HepG2 (cell line): ENCODE data around the gene VCPKMT. TPM values are rescaled to one million over a fixed set of nuclear protein-coding genes. Genes with fewer than 3 reads are reported as not detected.
A peak's percentile ranks its signal among the peaks of the same experiment; 100 is the strongest.

Experiments
- AKAP8 ChIP-seq: sonication (generic); formaldehyde crosslinking; IDR thresholded peaks from 2 replicates; pipeline ENCODE4 v1.5.1; 2020; ENCODE audit warnings: mild to moderate bottlenecking, missing genetic modification reagents
- CHCHD3 ChIP-seq: sonication (generic); formaldehyde crosslinking; IDR thresholded peaks from 2 replicates; pipeline ENCODE4 v1.8.0; 2022; ENCODE audit warnings: mild to moderate bottlenecking, missing genetic modification reagents, moderate library complexity
- GATAD2A ChIP-seq: IDR thresholded peaks from 2 replicates; pipeline ENCODE4 v1.6.1; 2016
- GFI1 ChIP-seq: sonication (generic); formaldehyde crosslinking; IDR thresholded peaks from 2 replicates; pipeline ENCODE4 v1.5.0; 2020; ENCODE audit warnings: missing genetic modification reagents, mild to moderate bottlenecking, borderline replicate concordance
- GPN1 ChIP-seq: sonication (generic); formaldehyde crosslinking; IDR thresholded peaks from 2 replicates; pipeline ENCODE4 v1.5.1; 2020; ENCODE audit warnings: missing genetic modification reagents, borderline replicate concordance
- GTF3A ChIP-seq: sonication (generic); formaldehyde crosslinking; conservative IDR thresholded peaks from 2 replicates; pipeline ENCODE4 v1.4.0; 2020; ENCODE audit warnings: mild to moderate bottlenecking, missing genetic modification reagents
- HHEX ChIP-seq: IDR thresholded peaks from 2 replicates; pipeline ENCODE4 v1.6.1; 2016; ENCODE audit warnings: control low read depth
- HIC2 ChIP-seq: sonication (generic); formaldehyde crosslinking; IDR thresholded peaks from 2 replicates; pipeline ENCODE4 v1.9.0; 2022; ENCODE audit warnings: low read depth, missing genetic modification reagents
- KLF16 ChIP-seq, 2 experiments: sonication (generic) in 1 of 2; formaldehyde crosslinking in 1 of 2; IDR thresholded peaks; 2 replicates each; pipeline versions ENCODE4 v1.6.1 to v1.8.0; 2016 to 2023; ENCODE audit warnings: missing genetic modification reagents in 2 of 2, missing compliant biosample characterization in 1 of 2
- KLF9 ChIP-seq: IDR thresholded peaks from 2 replicates; pipeline ENCODE4 v1.6.1; 2016; ENCODE audit warnings: low read depth
- MZF1 ChIP-seq: sonication (generic); formaldehyde crosslinking; IDR thresholded peaks from 2 replicates; pipeline ENCODE4 v1.8.1; 2023; ENCODE audit warnings: mild to moderate bottlenecking, missing genetic modification reagents, borderline replicate concordance
- NFATC3 ChIP-seq: sonication (generic); formaldehyde crosslinking; IDR thresholded peaks from 2 replicates; pipeline ENCODE4 v1.5.1; 2020; ENCODE audit warnings: mild to moderate bottlenecking, missing genetic modification reagents
- PCBP2 ChIP-seq: fragments of 200-400 bp; formaldehyde crosslinking; optimal IDR thresholded peaks from 2 replicates; pipeline ENCODE3; 2018; ENCODE audit warnings: low read length, low read depth; ENCODE audit not compliant: poor library complexity, severe bottlenecking
- RELA ChIP-seq: sonication (generic); formaldehyde crosslinking; IDR thresholded peaks from 2 replicates; pipeline ENCODE4 v1.4.0; 2020; ENCODE audit warnings: missing genetic modification reagents
- SALL1 ChIP-seq: sonication (generic); formaldehyde crosslinking; IDR thresholded peaks from 2 replicates; pipeline ENCODE4 v1.8.0; 2022; ENCODE audit warnings: mild to moderate bottlenecking, missing genetic modification reagents
- SOX5 ChIP-seq: IDR thresholded peaks from 2 replicates; pipeline ENCODE4 v1.6.1; 2016; ENCODE audit warnings: borderline replicate concordance
- SP140L ChIP-seq: sonication (generic); formaldehyde crosslinking; IDR thresholded peaks from 2 replicates; pipeline ENCODE4 v1.4.0; 2020; ENCODE audit warnings: missing genetic modification reagents, borderline replicate concordance
- ZFY ChIP-seq: sonication (generic); formaldehyde crosslinking; IDR thresholded peaks from 2 replicates; pipeline ENCODE4 v1.4.0; 2020; ENCODE audit warnings: missing genetic modification reagents
- ZMYM2 ChIP-seq: sonication (generic); formaldehyde crosslinking; IDR thresholded peaks from 2 replicates; pipeline ENCODE4 v1.8.0; 2022; ENCODE audit warnings: mild to moderate bottlenecking, missing genetic modification reagents
- ZNF224 ChIP-seq: sonication (generic); formaldehyde crosslinking; IDR thresholded peaks from 2 replicates; pipeline ENCODE4 v1.5.0; 2020; ENCODE audit warnings: mild to moderate bottlenecking, missing genetic modification reagents
- ZNF264 ChIP-seq: sonication (generic); formaldehyde crosslinking; IDR thresholded peaks from 2 replicates; pipeline ENCODE4 v1.4.0; 2020; ENCODE audit warnings: missing genetic modification reagents
- ZNF335 ChIP-seq: sonication (generic); formaldehyde crosslinking; IDR thresholded peaks from 2 replicates; pipeline ENCODE4 v1.4.0; 2020; ENCODE audit warnings: missing genetic modification reagents
- ZNF33A ChIP-seq: sonication (generic); formaldehyde crosslinking; IDR thresholded peaks from 2 replicates; pipeline ENCODE4 v1.5.1; 2020; ENCODE audit warnings: missing genetic modification reagents, mild to moderate bottlenecking, moderate library complexity, borderline replicate concordance
- ZNF557 ChIP-seq: sonication (generic); formaldehyde crosslinking; IDR thresholded peaks from 2 replicates; pipeline ENCODE4 v1.4.0; 2020; ENCODE audit warnings: missing genetic modification reagents
- ZNF597 ChIP-seq: sonication (generic); formaldehyde crosslinking; IDR thresholded peaks from 2 replicates; pipeline ENCODE4 v1.5.0; 2020; ENCODE audit warnings: missing genetic modification reagents
- ZNF644 ChIP-seq: IDR thresholded peaks from 2 replicates; pipeline ENCODE4 v1.6.1; 2016; ENCODE audit warnings: low read depth
- ZNF7 ChIP-seq: IDR thresholded peaks from 2 replicates; pipeline ENCODE4 v1.6.1; 2016; ENCODE audit warnings: missing biosample characterization, missing genetic modification reagents
- ZNF773 ChIP-seq: sonication (generic); formaldehyde crosslinking; IDR thresholded peaks from 2 replicates; pipeline ENCODE4 v1.4.0; 2020; ENCODE audit warnings: missing genetic modification reagents, borderline replicate concordance
- ZNF790 ChIP-seq: sonication (generic); formaldehyde crosslinking; IDR thresholded peaks from 2 replicates; pipeline ENCODE4 v1.8.0; 2022; ENCODE audit warnings: missing genetic modification reagents, mild to moderate bottlenecking, borderline replicate concordance
- ZSCAN22 ChIP-seq: sonication (generic); formaldehyde crosslinking; IDR thresholded peaks from 2 replicates; pipeline ENCODE4 v1.4.0; 2020; ENCODE audit warnings: mild to moderate bottlenecking, missing genetic modification reagents
- ZZZ3 ChIP-seq: sonication (generic); formaldehyde crosslinking; IDR thresholded peaks from 2 replicates; pipeline ENCODE4 v1.4.0; 2020; ENCODE audit warnings: missing genetic modification reagents, mild to moderate bottlenecking, borderline replicate concordance
- polyA plus RNA-seq, 8 experiments: library from polyadenylated mRNA; depleted of rRNA in 3 of 8; stranded (reverse) in 7 of 8; unstranded in 1 of 8; fragments of >200 nt; fragmentation: Illumina TruSeq in 4 of 8; extraction: Trizol in 4 of 8; gene quantifications; 2 replicates each; pipeline versions ENCODE4 v1.2.1 to v1.2.3, GENCODE V29; 2011 to 2016; ENCODE audit warnings: low read depth in 4 of 8, missing spikeins in 1 of 8, mixed read lengths in 1 of 8; ENCODE audit not compliant: insufficient read depth in 1 of 8
- total RNA-seq, 5 experiments: library from RNA; depleted of rRNA; stranded (reverse); fragments of >200 nt; fragmentation: Illumina TruSeq; extraction: Trizol; gene quantifications; 2 replicates each; pipeline ENCODE4 v1.2.3, GENCODE V29; 2016; ENCODE audit warnings: low read depth in 1 of 5

The VCPKMT gene
- total and polyA plus RNA-seq, 2 of the 13 experiments (the other 11 are each of a cell fraction or from before 2014, with no cell fraction given), result 3.9 to 5.4 TPM

- no peak for TF ChIP-seq ZNF224
- peak; percentile 77; the same call in 1 of the 2 replicates for TF ChIP-seq KLF9 (CRISPR knock-in tag)
- TF ChIP-seq ZMYM2, result no peak
- TF ChIP-seq ZNF335, result peak; percentile 55; the same call in 1 of the 2 replicates
- peak; percentile 39; the same call in 1 of the 2 replicates for TF ChIP-seq GATAD2A (CRISPR knock-in tag)
- peak; percentile 91 for TF ChIP-seq SALL1 (CRISPR knock-in tag)
- TF ChIP-seq ZNF773 (CRISPR knock-in tag), result no peak
- TF ChIP-seq NFATC3 (CRISPR knock-in tag), result 0 out of 2 replicates have a peak, but pooled peaks have one; percentile 46
- no peak for TF ChIP-seq MZF1 (CRISPR knock-in tag)
- no peak for TF ChIP-seq PCBP2
- TF ChIP-seq GFI1 (CRISPR knock-in tag), result 0 out of 2 replicates have a peak, but pooled peaks have one; percentile 34
- TF ChIP-seq KLF16 (CRISPR knock-in tag; IDR thresholded peaks at IDR 0.05), result peak in 1 of 2 experiments; percentile 69; a peak in 1 of 4 replicates
- TF ChIP-seq ZNF33A (CRISPR knock-in tag), result 0 out of 2 replicates have a peak, but pooled peaks have one; percentile 36
- 0 out of 2 replicates have a peak, but pooled peaks have one; percentile 33 for TF ChIP-seq AKAP8 (CRISPR knock-in tag)
- TF ChIP-seq ZNF644 (CRISPR knock-in tag), result no peak
- TF ChIP-seq ZNF557 (CRISPR knock-in tag), result 0 out of 2 replicates have a peak, but pooled peaks have one; percentile 33
- no peak for TF ChIP-seq ZSCAN22 (CRISPR knock-in tag)
- TF ChIP-seq ZNF597 (CRISPR knock-in tag), result no peak
- no peak for TF ChIP-seq GPN1 (CRISPR knock-in tag)
- TF ChIP-seq CHCHD3 (CRISPR knock-in tag), result no peak
- TF ChIP-seq ZFY (CRISPR knock-in tag), result peak; percentile 58; the same call in 1 of the 2 replicates
- TF ChIP-seq ZNF790 (CRISPR knock-in tag), result no peak
- no peak for TF ChIP-seq SP140L (CRISPR knock-in tag)
- TF ChIP-seq ZZZ3 (CRISPR knock-in tag), result no peak; the same call in 1 of the 2 replicates
- TF ChIP-seq GTF3A (CRISPR knock-in tag), result no peak
- TF ChIP-seq SOX5 (CRISPR knock-in tag), result peak; percentile 77
- TF ChIP-seq HHEX (CRISPR knock-in tag), result no peak
- TF ChIP-seq ZNF7 (CRISPR knock-in tag), result no peak
- TF ChIP-seq ZNF264 (CRISPR knock-in tag), result no peak
- TF ChIP-seq RELA (CRISPR knock-in tag), result 0 out of 2 replicates have a peak, but pooled peaks have one; percentile 46
- TF ChIP-seq HIC2 (CRISPR knock-in tag), result no peak; the same call in 1 of the 2 replicates
Observed at GRCh38 chr14:50116181-50116956, at the start of gene VCPKMT (continued).
